Gastrocnemius medialis (tissue), 4 donors: Measurements from ENCODE around the gene STAT5B.

Source experiments
- POLR2A ChIP-seq, 2 donors: fragments of 450-650 bp; IDR thresholded peaks; one replicate each; pipeline ENCODE4 v1.6.1; 2017; ENCODE audit warnings: antibody characterized with exemption in 2 of 2, mild to moderate bottlenecking in 2 of 2, moderate library complexity in 2 of 2
- TF ChIP-seq, protein P1 (sequence below), 5 experiments: fragments of 450-650 bp in 3 of 5; fragments of 200-600 bp in 2 of 5; sonication (generic) in 2 of 5; IDR thresholded peaks in 4 of 5; conservative IDR thresholded peaks in 1 of 5; 1 replicate in 4 of 5; 2 replicates in 1 of 5; pipeline ENCODE4 v1.5.1; 2016 to 2019; ENCODE audit warnings: antibody characterized with exemption in 5 of 5, mild to moderate bottlenecking in 3 of 5, moderate library complexity in 3 of 5

DNA sequence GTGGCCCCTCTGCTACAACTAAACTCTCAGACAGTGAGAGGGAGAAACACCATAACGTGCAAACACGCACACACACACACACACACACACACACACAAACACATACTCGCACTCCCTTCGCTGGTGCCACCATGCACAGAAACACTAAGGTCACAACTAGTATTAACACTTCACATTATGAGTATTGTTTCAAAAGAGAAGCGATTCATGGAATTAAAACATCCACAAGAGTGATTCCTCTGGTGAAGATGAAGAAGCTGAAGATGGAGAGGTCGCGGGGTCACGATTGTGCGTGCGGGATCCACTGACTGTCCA lies 74.8 kb downstream of the STAT5B start:
- TF ChIP-seq, protein P1, sequence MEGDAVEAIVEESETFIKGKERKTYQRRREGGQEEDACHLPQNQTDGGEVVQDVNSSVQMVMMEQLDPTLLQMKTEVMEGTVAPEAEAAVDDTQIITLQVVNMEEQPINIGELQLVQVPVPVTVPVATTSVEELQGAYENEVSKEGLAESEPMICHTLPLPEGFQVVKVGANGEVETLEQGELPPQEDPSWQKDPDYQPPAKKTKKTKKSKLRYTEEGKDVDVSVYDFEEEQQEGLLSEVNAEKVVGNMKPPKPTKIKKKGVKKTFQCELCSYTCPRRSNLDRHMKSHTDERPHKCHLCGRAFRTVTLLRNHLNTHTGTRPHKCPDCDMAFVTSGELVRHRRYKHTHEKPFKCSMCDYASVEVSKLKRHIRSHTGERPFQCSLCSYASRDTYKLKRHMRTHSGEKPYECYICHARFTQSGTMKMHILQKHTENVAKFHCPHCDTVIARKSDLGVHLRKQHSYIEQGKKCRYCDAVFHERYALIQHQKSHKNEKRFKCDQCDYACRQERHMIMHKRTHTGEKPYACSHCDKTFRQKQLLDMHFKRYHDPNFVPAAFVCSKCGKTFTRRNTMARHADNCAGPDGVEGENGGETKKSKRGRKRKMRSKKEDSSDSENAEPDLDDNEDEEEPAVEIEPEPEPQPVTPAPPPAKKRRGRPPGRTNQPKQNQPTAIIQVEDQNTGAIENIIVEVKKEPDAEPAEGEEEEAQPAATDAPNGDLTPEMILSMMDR (IDR thresholded peaks at IDR 0.05 in 4 of 5, conservative IDR thresholded peaks at IDR 0.05 in 1 of 5), result no peak
- TF ChIP-seq POLR2A (IDR thresholded peaks at IDR 0.05), result no peak
